Forelimb muscle (tissue), 1 donor: ENCODE results near the gene PLXNC1. TPM values are rescaled to one million over a fixed set of nuclear protein-coding genes. Genes with fewer than 3 reads are reported as not detected.

ENCODE experiments used
- DNase-seq: peaks from one replicate; pipeline ENCODE4 v3.0.0-alpha.2; 2013; ENCODE audit warnings: low read depth
- polyA plus RNA-seq: library from polyadenylated mRNA; unstranded; fragments of 120-200 nt; gene quantifications from one replicate; pipeline ENCODE4 v1.2.1, GENCODE V29; 2013; ENCODE audit not compliant: insufficient read length

Gene PLXNC1
- polyA plus RNA-seq, 1 donor: 16.7 TPM

GRCh38 chr12:94204499-94205247, 56.3 kb downstream of the PLXNC1 start:
- no peak for DNase-seq

- DNase-seq: no peak
Observed at GRCh38 chr12:94205822-94206221, 57.4 kb downstream of the PLXNC1 start.

- no peak for DNase-seq
Observed at GRCh38 chr12:94206886-94207285, 58.5 kb downstream of the PLXNC1 start.

GRCh38 chr12:94207467-94207848, 59.1 kb downstream of the PLXNC1 start:
- DNase-seq: no peak

DNA sequence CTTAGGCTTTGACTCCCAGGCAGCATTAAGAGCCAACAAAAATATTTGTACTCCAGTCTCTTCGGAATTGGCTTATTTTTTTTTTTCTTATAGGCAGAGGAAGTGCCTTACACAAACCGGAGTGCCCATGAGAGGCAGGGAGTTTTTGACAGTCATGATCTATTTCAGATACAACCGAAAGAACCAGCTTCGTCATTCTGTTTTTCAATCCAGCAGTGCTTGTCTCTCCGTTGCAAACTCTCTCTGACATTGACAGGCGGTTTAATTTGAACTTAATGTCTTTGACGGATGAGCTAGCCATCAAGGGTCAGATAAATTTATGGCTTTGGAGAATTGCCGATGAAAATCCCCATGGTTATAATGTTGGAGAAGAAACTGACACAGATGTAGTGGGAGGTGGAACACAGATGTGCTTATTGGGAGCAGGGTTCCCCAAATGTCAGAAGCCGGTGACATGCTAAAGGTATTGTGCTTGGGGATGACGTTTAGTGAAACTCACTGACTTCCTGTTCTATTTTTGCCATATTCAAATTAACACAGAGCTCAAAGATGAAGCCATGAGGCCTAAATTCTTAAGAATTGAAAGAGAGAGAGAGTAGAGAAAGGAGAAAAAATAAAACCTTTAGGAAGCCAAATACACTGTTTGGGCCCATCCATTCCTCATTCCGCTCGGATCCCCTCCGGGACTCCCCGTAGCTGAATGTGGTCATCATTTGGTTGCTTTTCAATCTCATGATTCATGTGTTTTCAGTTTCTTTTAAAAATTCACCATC, 59.7 kb downstream of the PLXNC1 start:
- peak; percentile 32 for DNase-seq

GRCh38 chr12:94208622-94208966, 60.2 kb downstream of the PLXNC1 start:
- DNase-seq: no peak

GRCh38 chr12:94209240-94209639, 60.9 kb downstream of the PLXNC1 start:
- DNase-seq: no peak

DNA sequence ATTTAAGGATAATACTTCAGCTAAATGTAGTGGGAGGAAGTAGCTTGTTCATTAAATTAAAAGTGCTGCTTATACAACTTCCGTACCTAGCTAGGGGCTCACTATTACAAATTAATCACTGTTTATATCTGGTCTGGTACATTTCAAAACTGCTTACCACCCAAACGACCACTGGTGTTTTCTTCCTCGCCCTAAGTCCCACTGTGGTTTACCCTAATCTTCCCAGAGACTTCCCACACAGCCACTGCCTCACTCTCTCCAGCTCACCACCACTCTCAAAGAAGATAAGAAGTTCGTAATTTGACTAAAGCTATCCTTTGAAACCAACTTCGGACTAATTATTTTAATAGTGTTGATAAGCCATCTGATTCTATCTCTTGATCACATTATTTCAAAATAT, 62.6 kb downstream of the PLXNC1 start:
- DNase-seq: no peak

DNA sequence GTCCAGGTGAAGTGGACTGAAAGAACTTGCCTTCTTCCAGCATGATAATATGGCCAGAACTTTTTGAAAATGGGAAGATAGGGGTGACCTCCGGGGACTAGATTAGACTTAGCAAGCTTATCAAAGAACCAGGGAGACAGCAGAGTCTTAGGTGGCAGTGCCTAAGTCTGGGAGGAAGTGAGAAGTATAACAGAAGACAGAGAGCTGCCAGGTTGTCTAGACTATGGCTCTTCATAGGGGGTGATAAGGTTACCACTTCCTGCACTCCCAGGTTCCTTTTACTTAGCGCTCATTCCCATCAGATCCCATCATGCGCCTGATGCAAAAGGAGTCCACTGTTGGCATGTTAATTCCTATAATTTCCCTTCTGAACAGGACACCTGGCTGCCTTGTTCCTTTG, 69.9 kb downstream of the PLXNC1 start:
- DNase-seq: no peak

DNA sequence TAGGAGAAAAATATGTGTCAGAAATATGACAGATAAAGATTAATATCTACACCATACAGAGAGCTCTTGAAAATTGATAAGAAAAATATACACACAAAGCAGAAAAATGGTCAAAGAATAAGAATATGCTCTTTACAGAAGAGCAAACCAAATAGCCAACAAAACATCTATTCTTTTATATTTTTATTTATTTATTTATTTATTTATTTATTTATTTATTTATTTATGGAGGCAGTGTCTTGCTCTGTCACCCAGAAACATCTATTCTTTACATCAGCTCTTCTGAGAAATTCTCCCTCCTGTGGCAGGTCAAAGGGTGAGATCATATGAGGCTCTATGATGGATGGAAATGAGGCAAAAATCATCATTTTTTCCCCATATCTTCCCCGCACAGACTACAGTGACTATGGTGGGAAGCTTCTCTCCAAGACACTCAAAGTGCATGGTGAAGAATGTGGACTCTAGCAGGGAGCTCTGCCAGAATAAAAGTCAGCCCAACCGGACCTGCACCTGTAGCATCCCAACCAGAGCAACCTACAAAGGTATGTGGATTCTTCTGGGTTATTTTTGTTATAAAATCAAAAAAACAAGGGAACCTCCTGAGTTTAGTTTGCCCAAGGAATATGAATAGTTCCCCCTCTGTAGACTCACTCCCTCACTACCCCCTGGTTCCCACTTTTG, 71.4 kb downstream of the PLXNC1 start:
- no peak for DNase-seq

GRCh38 chr12:94220804-94221203, 72.4 kb downstream of the PLXNC1 start:
- DNase-seq: no peak

- DNase-seq: no peak
Observed at GRCh38 chr12:94222351-94223084, 74.1 kb downstream of the PLXNC1 start.

DNA sequence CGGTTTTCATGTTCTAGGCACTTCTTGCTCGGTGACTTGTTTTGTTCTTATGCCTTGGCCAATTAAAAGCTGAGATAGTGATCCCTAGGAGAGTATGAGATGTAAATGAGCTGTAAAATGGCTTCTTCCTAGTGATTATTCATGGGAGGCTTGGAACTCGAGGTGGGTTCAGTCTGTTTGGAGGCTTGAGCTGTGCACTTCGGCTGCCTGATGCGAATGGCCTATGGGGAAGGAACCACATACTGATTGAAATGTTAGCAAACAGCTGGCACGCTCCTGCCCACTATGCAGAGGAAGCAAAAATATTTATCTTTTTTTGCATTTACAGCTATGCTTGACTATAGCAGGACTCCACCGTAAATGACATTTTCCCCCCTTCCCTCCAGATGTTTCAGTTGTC, 75.5 kb downstream of the PLXNC1 start:
- DNase-seq: no peak

GRCh38 chr12:94225506-94225905, 77.1 kb downstream of the PLXNC1 start:
- no peak for DNase-seq

DNA sequence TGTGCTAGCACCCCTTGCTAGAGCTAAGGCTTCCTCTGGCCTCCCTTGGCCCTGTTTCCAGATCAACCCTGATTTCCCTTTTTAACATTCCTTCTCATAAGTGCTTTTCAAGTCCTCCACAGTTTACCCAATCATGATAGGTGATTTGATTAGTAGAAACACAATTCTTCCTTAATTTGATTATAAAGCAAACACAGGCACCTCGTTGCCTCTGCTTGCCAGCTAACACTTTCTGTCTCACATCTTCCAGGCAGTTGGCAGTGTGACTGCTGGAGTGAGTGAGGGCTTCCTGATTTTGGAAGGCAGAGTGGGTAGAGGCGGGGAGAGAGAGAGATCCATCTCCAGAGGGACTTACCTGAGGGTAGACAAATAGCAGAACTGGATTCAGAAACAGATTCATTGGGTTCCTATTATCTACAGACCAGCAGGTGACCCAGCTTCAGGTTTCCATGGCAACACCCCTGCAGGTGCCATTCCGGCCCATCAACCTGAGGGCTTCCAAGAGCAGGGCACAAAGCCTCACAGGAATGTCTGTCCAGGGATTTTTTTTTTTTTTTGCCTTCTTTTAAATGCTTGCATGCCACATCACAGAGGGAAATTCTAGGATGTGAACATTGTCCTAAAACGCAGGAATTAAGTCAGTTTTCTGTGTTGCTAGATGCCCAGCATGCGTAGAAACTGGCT, 77.7 kb downstream of the PLXNC1 start:
- no peak for DNase-seq

DNA sequence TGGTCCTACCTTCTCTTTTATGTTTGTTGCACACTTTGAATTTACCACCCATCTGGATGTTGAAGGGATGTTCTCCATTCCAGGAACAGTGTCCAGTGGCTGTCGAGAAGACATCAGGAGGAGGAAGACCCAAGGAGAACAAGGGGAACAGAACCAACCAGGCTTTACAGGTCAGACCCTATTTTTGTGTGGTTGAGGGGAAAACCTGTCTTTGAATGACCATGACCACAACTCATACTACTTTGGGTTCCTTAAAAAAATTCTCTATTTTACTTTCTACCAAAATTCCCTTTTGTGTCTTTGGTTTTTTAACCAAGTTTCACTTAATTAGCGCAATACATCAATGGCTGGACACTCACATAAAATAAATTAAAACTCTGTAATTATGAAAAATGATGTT, 78.7 kb downstream of the PLXNC1 start:
- DNase-seq: no peak

DNA sequence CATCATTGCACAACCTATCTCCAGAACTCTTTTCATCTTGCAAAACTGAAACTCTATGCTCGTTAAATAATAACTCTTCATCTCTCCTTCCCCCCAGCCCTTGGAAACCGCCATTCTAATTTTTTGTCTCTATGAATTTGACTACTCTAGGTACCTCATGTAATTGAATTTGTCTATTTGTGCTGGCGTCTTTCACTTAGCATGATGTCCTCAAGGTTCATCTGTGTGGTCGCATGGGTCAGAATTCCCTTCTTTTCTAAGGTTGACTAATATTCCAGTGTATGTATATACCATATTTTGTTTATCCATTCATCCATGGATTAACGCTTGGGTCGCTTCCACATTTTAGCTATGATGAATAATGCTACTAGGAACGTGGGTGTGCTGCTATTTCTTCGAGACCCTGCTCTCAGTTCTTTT, 80.1 kb downstream of the PLXNC1 start:
- no peak for DNase-seq

- DNase-seq: no peak
Observed at GRCh38 chr12:94229902-94230301, 81.5 kb downstream of the PLXNC1 start.

- DNase-seq: no peak
Observed at GRCh38 chr12:94230357-94230905, 82.1 kb downstream of the PLXNC1 start.

GRCh38 chr12:94231709-94232108, 83.3 kb downstream of the PLXNC1 start:
- DNase-seq: no peak

- DNase-seq: no peak
Observed at GRCh38 chr12:94235848-94236247, 87.5 kb downstream of the PLXNC1 start.
